IPS-11a (cell line): ENCODE data around the gene INTS14.

Source experiments
- H3K4me3 ChIP-seq: one replicate; pipeline ENCODE4 v1.5.1; 2013; ENCODE audit warnings: low read depth, low read length, control low read depth

The INTS14 gene

GRCh38 chr15:65610871-65611718, at the start of gene INTS14:
Gene INTS14 (minus strand): TSS chr15:65611131. CDS start chr15:65607380, 3,751 bp downstream.
- peak within 1 kb of the TSS; percentile 88 for H3K4me3 ChIP-seq

- no peak overlapping the region for H3K4me3 ChIP-seq
These were observed 48.6 kb upstream of the INTS14 start for GRCh38 chr15:65659502-65660052.

- H3K4me3 ChIP-seq = no peak overlapping the region
These were observed 44.5 kb upstream of the INTS14 start for GRCh38 chr15:65655457-65655856.

- H3K4me3 ChIP-seq = no peak overlapping the region
These were observed 44.1 kb upstream of the INTS14 start for GRCh38 chr15:65655026-65655425.

GRCh38 chr15:65653801-65654521, 43.0 kb upstream of the INTS14 start:
- H3K4me3 ChIP-seq = no peak overlapping the region

GRCh38 chr15:65653341-65653740, 42.4 kb upstream of the INTS14 start:
- H3K4me3 ChIP-seq = no peak overlapping the region

GRCh38 chr15:65651831-65652749, 41.2 kb upstream of the INTS14 start:
- H3K4me3 ChIP-seq = no peak overlapping the region

GRCh38 chr15:65651042-65651322, 40.1 kb upstream of the INTS14 start:
- no peak overlapping the region for H3K4me3 ChIP-seq

- no peak overlapping the region for H3K4me3 ChIP-seq
These were observed 39.5 kb upstream of the INTS14 start for GRCh38 chr15:65650312-65651041.

GRCh38 chr15:65646486-65646885, 35.6 kb upstream of the INTS14 start:
- no peak overlapping the region for H3K4me3 ChIP-seq

GRCh38 chr15:65645392-65645791, 34.5 kb upstream of the INTS14 start:
- no peak overlapping the region for H3K4me3 ChIP-seq

GRCh38 chr15:65644282-65644681, 33.4 kb upstream of the INTS14 start:
- H3K4me3 ChIP-seq = no peak overlapping the region

GRCh38 chr15:65642594-65642993, 31.7 kb upstream of the INTS14 start:
- H3K4me3 ChIP-seq = no peak overlapping the region

- no peak overlapping the region for H3K4me3 ChIP-seq
These were observed 31.0 kb upstream of the INTS14 start for GRCh38 chr15:65641768-65642475.

- H3K4me3 ChIP-seq = no peak overlapping the region
These were observed 28.6 kb upstream of the INTS14 start for GRCh38 chr15:65639509-65639908.

- H3K4me3 ChIP-seq = no peak overlapping the region
These were observed 27.8 kb upstream of the INTS14 start for GRCh38 chr15:65638681-65639089.

GRCh38 chr15:65638109-65638508, 27.2 kb upstream of the INTS14 start:
- no peak overlapping the region for H3K4me3 ChIP-seq

- no peak overlapping the region for H3K4me3 ChIP-seq
These were observed 23.4 kb upstream of the INTS14 start for GRCh38 chr15:65634356-65634755.

- no peak overlapping the region for H3K4me3 ChIP-seq
These were observed 22.8 kb upstream of the INTS14 start for GRCh38 chr15:65633752-65634151.
